ENCODE results near the gene CPEB3.
"Not testable (repeated sequence)": the region's sequence is repeated elsewhere in the genome, so short reads cannot be mapped to it uniquely, and the experiment has no call there.

The CPEB3 gene

DNA sequence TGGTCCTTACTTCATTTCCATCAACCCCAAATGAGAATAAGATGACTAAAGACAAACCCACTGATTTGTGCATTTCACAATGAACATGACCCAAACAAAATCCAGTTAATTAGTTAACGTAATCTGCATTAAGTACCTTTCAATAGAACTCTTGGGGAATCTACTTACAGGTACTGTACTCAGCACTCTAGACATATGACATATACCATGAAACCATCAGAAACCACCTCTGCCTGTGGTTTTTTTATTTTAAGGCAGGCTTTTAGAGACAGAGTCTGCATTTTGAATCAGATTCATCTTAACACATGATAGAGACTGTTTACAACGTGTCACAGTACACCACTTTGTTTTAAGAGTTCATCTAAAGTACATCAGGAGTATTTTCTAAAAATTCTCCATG, 198.9 kb downstream of the CPEB3 start:
- DNase-seq, result no peak

DNA sequence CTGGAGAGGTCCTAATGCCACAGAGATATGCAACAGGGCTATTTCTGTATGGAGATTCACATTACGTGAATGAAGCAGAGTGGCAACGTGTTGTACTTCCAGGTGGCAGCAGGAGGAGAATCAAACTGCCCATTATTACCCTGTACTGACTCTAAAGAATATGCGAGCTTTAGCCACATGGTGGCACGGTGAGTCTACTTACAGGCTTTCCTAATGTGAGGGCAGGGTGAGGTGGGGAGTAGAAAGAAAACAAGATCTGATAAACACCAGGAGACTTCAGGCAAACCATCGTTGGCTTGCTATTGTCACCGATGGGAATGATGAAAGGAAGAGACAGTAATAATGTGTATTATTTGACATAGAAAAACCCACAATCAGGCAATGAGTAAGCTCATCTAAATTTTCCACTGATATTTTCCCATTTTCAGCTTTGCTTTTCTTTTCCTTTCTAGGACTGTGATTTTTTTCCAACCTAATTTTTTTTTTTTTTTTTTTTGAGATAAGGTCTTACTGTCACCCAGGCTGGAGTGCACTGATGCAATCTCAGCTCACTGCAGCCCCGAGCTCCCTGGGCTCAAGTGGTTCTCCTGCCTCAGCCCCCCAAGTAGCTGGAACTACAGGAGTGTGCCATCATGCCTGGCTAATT, 203.0 kb downstream of the CPEB3 start:
- DNase-seq, result peak; percentile 92

DNA sequence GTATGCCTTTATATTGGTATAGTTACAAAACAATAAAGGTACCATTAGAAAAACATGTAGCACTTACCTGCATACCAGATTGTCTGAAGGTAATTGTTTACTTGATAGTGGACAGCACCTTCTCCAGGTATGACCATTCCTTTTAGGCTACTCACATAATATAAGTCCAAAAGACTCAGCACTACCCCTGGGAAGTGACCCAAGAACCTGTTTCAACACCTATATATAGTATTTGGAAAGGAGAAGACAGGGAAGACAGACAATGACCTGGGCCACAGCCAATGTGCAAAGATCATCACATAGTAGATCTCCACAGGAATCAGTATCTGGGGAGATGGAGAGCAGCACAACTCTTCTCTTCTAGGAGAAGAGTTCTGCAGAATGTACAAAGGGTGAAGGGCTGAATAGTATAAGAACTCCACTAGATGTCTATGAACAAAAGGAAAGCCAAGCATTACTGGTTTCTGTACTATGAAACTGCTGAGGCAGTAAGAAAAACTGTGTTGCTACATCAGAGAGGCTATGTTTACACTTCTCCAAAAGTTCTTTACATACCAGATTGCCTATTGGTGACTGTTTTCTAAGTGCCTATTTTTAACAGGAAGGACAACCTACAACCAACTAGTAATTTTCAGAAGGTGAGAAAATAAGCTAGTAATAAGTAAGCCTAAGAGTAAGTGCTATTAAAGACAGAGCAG, 208.1 kb downstream of the CPEB3 start:
- no peak for DNase-seq

GRCh38 chr10:92081641-92082040, 209.2 kb downstream of the CPEB3 start:
- DNase-seq, result no peak

- no peak for DNase-seq
These were observed 210.6 kb downstream of the CPEB3 start for GRCh38 chr10:92080244-92080643.

DNA sequence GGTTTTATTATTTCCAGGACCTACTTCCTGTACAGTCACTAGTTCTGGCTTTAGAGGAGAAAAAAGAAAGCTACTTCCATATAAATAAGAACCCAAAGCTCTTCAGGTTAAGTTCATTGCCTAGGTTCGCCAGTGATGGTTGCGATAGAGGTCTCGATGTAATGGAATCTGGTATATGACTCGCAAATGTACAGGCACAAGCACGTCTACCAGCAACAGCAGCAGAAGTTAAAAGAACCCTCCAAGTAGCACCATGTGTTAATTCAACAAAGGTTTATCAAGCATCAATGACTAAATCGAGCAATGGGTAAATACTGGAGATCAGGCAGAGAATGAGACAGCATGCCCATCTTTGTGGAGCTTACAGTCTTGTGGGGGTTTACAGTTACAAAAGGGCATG, 211.9 kb downstream of the CPEB3 start:
- no peak for DNase-seq

DNA sequence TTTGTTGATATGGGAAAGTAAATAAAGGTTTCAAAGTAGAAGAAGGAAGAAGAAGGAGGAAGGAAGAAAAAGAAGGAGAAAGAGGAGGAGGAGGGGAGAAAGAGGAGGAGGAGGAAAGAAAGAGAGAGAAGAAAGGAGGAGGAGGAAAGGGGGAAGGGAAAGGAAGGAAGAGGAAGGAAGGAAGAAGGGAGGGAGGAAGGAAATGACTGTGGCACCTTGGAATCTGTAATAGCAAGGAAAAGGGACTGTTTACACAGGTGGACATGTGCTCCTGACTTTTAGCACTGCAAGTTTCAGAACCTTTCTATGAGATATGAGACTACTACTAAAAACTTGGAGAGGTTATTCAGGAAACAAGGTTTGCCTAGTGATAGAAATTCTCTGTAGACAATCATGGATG, 214.2 kb downstream of the CPEB3 start:
- DNase-seq, result no peak

DNA sequence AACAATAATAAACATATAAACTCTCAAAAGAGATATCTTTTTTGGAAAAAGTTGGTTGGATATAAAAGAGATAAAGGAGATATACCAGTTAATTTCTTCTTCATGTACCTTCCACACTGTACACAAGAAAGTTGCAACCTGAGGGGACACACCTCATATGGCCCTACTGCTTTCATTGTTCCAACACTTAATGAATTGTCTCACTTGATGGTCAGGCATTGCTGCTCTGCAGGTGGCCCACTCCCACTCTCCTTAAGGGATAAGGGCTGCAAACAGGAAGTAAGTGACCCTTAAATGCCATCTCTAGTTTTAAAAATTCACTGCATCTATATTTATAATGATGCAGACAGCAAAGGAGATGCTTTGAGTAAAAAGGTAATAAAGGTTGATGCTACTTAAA, 215.0 kb downstream of the CPEB3 start:
- no peak for DNase-seq

GRCh38 chr10:92074126-92074887, 216.6 kb downstream of the CPEB3 start:
- DNase-seq, result no peak

GRCh38 chr10:92068900-92069299, 222.0 kb downstream of the CPEB3 start:
- DNase-seq, result no peak

DNA sequence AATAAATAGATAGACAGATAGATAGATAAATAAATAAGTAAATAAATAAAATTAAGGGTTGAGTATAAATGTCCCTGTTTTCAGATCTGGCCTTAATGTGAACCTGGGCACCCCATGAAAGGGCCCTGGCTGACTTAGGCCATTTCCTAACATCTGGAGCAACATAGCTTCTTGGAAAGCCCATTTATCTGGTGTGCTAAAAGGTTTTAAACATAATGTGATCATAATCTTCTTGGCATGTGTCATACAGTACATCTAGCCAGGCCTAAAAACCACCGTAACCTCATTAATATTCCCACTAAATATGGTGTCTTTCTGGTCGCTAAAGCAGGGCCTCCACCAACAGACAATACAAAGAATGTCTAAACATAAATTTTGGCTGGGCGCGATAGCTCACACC, 224.5 kb downstream of the CPEB3 start:
- no peak for DNase-seq

GRCh38 chr10:92064506-92064905, 226.4 kb downstream of the CPEB3 start:
- no peak for DNase-seq

GRCh38 chr10:92062273-92062672, 228.6 kb downstream of the CPEB3 start:
- DNase-seq, result no peak

GRCh38 chr10:92054807-92055206, 236.1 kb downstream of the CPEB3 start:
- DNase-seq, result no peak

DNA sequence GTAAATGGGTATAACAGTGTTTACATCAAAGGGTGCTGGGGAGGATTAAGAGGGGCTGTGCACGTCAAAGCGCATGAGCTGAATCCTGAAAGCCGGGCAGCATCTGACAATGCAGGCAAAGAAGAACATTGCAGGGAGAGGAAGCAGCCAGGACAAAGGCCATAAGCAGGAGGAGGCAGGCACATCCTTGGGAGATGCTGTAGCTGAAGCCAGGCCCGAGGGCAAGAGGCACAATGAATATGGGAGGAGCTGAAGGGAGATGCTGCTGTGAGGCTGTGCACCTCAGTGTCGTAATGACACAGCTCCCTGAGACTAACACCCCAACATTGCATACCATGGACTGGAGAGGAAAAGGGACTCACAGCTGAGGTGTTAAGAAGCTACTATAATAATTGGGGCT, 238.1 kb downstream of the CPEB3 start:
- no peak for DNase-seq

DNA sequence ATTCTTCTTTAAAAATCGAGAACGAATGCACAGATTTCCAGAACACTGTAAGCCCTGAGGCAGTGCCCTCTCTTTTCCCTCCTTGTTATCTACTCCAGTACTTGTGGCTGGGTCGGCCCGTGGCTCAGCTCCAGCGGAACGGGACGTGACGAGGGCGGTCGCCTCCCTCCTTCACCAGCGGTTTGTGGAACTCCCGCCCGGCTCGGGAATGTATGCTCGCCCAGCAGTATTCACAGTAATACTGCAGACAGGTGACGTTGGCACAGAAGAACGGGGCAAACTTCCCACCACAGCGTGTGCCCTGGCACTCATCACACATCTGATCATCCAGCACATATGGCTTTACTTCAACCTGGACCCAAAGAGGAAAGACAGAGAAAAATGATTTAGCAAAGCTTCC, 238.8 kb downstream of the CPEB3 start:
- DNase-seq, result no peak

DNA sequence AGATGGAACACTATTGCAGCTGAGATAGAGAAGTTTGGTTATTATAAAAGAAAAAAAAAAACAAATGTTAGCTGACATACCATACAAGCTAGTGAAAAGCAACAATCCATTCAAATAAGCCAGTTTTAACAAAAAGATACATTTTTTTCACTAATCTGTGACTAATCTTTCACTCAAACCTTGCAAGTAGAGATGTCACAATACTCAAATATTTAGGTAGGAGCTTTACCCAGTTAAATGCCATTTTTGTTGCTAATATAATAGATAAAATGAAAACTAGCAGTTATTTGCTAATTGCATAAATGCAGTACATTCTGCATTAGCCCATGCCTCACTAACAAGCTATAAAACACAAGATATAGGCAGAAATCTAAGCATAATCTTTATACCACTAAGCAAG, 243.7 kb downstream of the CPEB3 start:
- DNase-seq, result no peak

DNA sequence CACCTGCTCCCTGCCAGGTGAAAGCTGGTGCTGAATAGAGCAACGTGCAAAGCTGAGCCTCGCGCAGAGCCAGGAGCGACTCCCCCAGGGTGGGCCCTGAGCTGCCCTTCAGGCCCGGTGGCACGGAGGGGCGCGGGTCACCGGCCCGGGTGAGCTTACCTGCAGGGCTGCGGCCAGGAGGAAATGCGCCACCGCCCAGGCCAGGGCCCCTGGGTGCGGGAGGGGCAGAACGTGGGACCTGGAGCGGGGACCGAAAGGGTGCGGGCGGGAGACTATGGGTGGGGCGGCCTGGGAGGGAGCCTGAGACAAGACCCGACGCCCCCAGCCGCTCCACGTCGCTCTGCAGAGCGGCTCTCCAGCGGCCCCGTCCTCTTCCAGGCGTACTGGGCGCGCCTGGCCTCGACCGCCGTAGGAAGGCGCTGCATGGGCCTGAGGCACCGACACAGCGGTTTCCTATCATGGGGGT, 245.2 kb downstream of the CPEB3 start:
- no peak for DNase-seq

DNA sequence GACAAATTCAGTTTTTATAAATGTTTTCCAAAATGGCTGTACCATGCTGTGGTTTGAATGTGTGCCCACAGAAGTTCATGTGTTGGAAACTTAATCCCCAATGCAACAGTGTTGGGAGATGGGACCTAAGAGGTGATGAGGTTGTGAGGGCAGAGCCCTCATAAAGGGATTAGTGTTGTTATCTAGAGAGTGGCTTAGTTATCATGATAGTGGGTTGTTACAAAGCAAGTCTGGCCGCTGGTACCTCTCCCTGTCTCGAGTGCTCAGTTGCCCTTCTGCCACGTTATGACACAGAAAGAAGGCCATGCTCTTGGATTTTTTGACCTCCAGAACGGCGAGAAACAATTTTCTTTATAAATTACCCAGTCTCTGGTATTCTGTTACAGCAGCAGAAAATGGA, 248.3 kb downstream of the CPEB3 start:
- peak; percentile 48 for DNase-seq

DNA sequence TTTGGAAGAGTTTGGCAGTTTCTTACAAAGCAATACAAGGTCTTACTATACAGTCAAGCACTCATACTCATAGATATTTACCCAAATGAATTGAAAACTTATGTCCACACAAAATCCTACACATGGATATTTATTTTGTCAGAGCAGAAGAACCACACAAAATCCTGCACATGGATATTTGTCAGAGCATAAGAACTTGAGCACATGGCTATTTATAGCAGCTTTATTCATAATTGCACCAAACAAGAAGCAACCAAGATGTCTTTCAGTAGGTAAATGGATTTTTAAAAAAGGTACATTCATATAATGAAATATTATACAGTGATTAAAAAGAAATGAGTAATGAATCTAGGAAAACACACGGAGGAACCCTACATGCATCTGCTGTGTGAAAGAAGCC, 251.9 kb downstream of the CPEB3 start:
- no peak for DNase-seq

DNA sequence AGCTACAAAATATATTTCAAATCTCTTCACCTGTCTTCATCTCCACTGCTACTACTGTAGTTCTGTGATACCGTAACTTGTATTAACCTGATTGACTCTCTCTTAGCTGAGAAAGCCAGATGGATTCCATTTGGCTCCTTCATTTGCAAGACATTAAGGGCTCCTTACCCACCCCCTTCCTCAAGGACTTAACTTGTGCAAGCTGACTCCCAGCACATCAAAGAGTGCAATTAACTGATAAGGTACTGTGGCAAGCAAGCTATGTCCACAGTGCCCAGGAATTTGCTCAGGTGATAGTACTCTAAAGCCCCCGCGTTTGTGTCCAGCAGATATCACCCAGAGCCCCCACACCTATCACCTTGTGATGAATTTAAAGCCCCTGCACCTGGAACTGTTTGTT, 257.8 kb downstream of the CPEB3 start:
- DNase-seq, result not testable (repeated sequence)

GRCh38 chr10:92031580-92031979, 259.3 kb downstream of the CPEB3 start:
- no peak for DNase-seq

GRCh38 chr10:92027141-92027540, 263.7 kb downstream of the CPEB3 start:
- no peak for DNase-seq

- DNase-seq, result peak; percentile 4
These were observed 265.5 kb downstream of the CPEB3 start for GRCh38 chr10:92025340-92025739.

All from NCI-H82 (cell line).